ENCODE data around the gene ZDHHC3.

DNA sequence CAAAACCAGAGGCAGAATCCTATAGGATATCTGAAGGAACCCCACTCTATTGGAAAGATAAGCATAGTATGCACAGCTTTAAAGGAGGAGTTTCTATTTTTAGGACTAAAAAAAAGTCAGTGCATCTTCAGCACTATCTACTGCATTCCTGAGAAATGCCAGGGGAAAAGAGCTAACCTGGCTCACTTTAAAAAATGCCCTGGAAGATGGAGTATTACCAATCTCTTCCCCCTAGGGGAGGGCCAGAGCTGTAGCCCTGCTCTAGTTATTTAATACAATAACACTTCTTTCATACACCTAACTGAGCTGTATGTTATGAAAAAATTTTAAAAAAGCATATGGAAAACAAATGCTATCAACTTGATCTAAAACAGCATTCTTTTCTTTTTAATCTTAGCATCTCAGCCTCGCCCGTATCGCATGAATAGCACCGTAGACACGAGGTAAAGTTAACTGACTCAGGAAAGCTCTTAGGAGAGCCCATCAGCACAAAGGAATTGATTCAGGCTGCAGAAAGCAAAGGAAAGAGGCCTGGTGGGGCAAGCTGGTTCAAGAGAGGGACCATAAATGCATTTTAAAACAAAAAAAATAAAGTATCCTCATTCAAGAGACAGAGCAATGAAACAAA, 51.4 kb downstream of the ZDHHC3 start:
- TF ChIP-seq POLR2A (IDR thresholded peaks at IDR 0.05; ENCODE audit: low read length) (no peak), GATA1 (IDR thresholded peaks at IDR 0.05; ENCODE audit: low read depth, low read length) (no peak)
